Fibroblast of lung (primary cell): ENCODE data around the gene NDUFA6. TPM values are rescaled to one million over a fixed set of nuclear protein-coding genes. Genes with fewer than 3 reads are reported as not detected.
A peak's percentile ranks its signal among the peaks of the same experiment; 100 is the strongest.

Experiments
- DNase-seq, 2 donors: peaks; one replicate each; pipeline versions ENCODE4 v3.0.0 to v3.0.0-alpha.2; 2010; ENCODE audit warnings: low read depth in 2 of 2
- H2AFZ ChIP-seq: 2 replicates; pipeline ENCODE4 v1.5.1; 2012; ENCODE audit warnings: low read length, control low read depth, inconsistent platforms
- H3K27ac ChIP-seq: 2 replicates; pipeline ENCODE4 v1.5.1; 2011; ENCODE audit warnings: low read length, control low read depth; ENCODE audit not compliant: insufficient read depth
- H3K27me3 ChIP-seq: 2 replicates; pipeline ENCODE4 v1.5.1; 2011; ENCODE audit warnings: mild to moderate bottlenecking, low read length; ENCODE audit not compliant: control insufficient read depth, insufficient read depth
- H3K36me3 ChIP-seq: 2 replicates; pipeline ENCODE4 v1.5.1; 2011; ENCODE audit warnings: low read length; ENCODE audit not compliant: control insufficient read depth, insufficient read depth
- H3K4me1 ChIP-seq: 2 replicates; pipeline ENCODE4 v1.5.1; 2011; ENCODE audit warnings: low read length; ENCODE audit not compliant: control insufficient read depth, insufficient read depth; ENCODE audit errors: extremely low read depth
- H3K4me2 ChIP-seq: 2 replicates; pipeline ENCODE4 v1.5.1; 2011; ENCODE audit warnings: low read length, control low read depth; ENCODE audit not compliant: insufficient read depth; ENCODE audit errors: extremely low read depth
- H3K4me3 ChIP-seq, 4 experiments: fragments of 200-600 bp in 1 of 4; sonication (generic) in 1 of 4; replicated peaks in 1 of 4; 2 replicates each; pipeline ENCODE4 v1.5.1; 2011 to 2016; ENCODE audit warnings: low read length in 4 of 4, low read depth in 3 of 4, mild to moderate bottlenecking in 3 of 4, control low read depth in 2 of 4, inconsistent platforms in 1 of 4, mixed read lengths in 1 of 4; ENCODE audit not compliant: insufficient read depth in 1 of 4; ENCODE audit errors: control extremely low read depth in 1 of 4
- H3K79me2 ChIP-seq: 2 replicates; pipeline ENCODE4 v1.5.1; 2012; ENCODE audit warnings: mild to moderate bottlenecking, low read length, inconsistent platforms; ENCODE audit not compliant: control insufficient read depth, insufficient read depth
- H3K9ac ChIP-seq: 2 replicates; pipeline ENCODE4 v1.5.1; 2011; ENCODE audit warnings: mild to moderate bottlenecking, low read length, control low read depth; ENCODE audit not compliant: insufficient read depth
- H3K9me3 ChIP-seq: 2 replicates; pipeline ENCODE4 v1.5.1; 2012; ENCODE audit warnings: low read depth, low read length; ENCODE audit not compliant: control insufficient read depth, insufficient read depth
- H4K20me1 ChIP-seq: 2 replicates; pipeline ENCODE4 v1.5.1; 2011; ENCODE audit warnings: low read length; ENCODE audit not compliant: control insufficient read depth, insufficient read depth; ENCODE audit errors: extremely low read depth
- CTCF ChIP-seq, 2 donors: IDR thresholded peaks in 1 of 2; conservative IDR thresholded peaks in 1 of 2; 1 replicate in 1 of 2; 2 replicates in 1 of 2; pipeline ENCODE4 v1.5.1; 2011 to 2012; ENCODE audit warnings: low read length in 2 of 2, control low read depth in 1 of 2, inconsistent platforms in 1 of 2, low read depth in 1 of 2, mild to moderate bottlenecking in 1 of 2
- EZH2 ChIP-seq: IDR thresholded peaks from 2 replicates; pipeline ENCODE4 v1.5.1; 2012; ENCODE audit warnings: low read length, control low read depth, mild to moderate bottlenecking; ENCODE audit errors: missing control alignments
- polyA plus RNA-seq, 2 donors: library from polyadenylated mRNA; depleted of rRNA in 1 of 2; stranded (reverse) in 1 of 2; unstranded in 1 of 2; fragments of >200 nt; gene quantifications; 2 replicates each; pipeline ENCODE4 v1.2.1, GENCODE V29; 2011 to 2012; ENCODE audit warnings: missing spikeins in 1 of 2
- total RNA-seq: library from RNA; depleted of rRNA; stranded (reverse); fragments of >200 nt; gene quantifications from 2 replicates; pipeline ENCODE4 v1.2.1, GENCODE V29; 2014

Gene NDUFA6
- total and polyA plus RNA-seq, 2 donors (not counting 1 experiment from before 2014, with no cell fraction given): 68.5 to 87.8 TPM

GRCh38 chr22:42077486-42078125, 13.0 kb downstream of the NDUFA6 start:
- TF ChIP-seq EZH2 (no peak), CTCF (conservative IDR thresholded peaks at IDR 0.05 in 1 of 2, IDR thresholded peaks at IDR 0.05 in 1 of 2; ENCODE audit: low read depth in 1 of 2, low read length in 2 of 2) (no peak)
- Histone ChIP-seq H3K27ac (no peak overlapping the region), H2AFZ (no peak overlapping the region), H3K79me2 (peaks cover 3% of the 10 kb centered on the region), H3K36me3 (peaks cover 10% of the 10 kb centered on the region), H3K4me1 (peaks cover 7% of the 10 kb centered on the region), H3K4me2 (no peak overlapping the region), H3K9ac (no peak overlapping the region), H3K4me3 (no peak overlapping the region), H3K9me3 (no peaks in the 10 kb centered on the region), H3K27me3 (no peaks in the 10 kb centered on the region), H4K20me1 (no peaks in the 10 kb centered on the region)
- DNase-seq: no peak

DNA sequence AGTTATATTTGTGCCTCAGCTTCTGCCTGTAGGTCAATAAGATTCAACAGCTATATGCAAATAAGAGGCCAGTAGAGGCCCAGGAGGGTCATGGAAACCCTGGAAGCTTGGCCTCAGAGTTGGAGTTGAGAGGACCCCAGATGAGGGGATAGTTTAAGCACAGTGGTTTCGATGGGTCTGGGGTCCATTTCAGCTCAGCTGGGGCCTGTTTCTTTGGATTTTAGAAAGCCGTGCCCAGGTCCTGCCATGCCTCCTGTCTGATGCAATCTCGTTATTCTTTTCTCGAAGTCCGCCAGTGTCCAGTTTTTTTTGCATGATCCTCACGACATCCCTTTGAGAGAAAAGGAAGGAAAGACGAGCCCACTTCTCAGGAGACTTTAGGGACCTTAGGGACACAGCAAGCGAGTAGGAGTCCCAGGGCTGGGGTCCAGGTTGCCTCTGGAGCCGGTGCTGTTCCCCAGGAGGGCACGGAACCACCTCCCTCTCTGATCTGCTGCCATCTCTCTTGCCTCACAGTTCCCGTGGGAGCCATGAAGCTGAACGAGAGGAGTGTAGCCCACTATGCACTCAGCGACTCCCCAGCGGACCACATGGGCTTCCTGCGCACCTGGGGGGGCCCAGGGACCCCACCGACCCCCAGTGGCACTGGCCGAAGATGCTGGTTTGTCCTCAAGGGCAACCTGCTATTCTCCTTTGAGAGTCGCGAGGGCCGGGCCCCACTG, 13.6 kb downstream of the NDUFA6 start:
- no peaks in the 10 kb centered on the region for H3K27me3 ChIP-seq
- H3K9ac ChIP-seq: no peak overlapping the region
- H3K27ac ChIP-seq: no peak overlapping the region
- peaks cover 7% of the 10 kb centered on the region for H3K36me3 ChIP-seq
- no peaks in the 10 kb centered on the region for H4K20me1 ChIP-seq
- H2AFZ ChIP-seq: no peak overlapping the region
- TF ChIP-seq EZH2 (no peak), CTCF (conservative IDR thresholded peaks at IDR 0.05 in 1 of 2, IDR thresholded peaks at IDR 0.05 in 1 of 2; ENCODE audit: low read depth in 1 of 2, low read length in 2 of 2) (no peak)
- DNase-seq: no peak
- H3K9me3 ChIP-seq: no peaks in the 10 kb centered on the region
- peaks cover 3% of the 10 kb centered on the region for H3K79me2 ChIP-seq
- peaks cover 7% of the 10 kb centered on the region for H3K4me1 ChIP-seq
- no peak overlapping the region for H3K4me2 ChIP-seq
- H3K4me3 ChIP-seq: no peak overlapping the region

DNA sequence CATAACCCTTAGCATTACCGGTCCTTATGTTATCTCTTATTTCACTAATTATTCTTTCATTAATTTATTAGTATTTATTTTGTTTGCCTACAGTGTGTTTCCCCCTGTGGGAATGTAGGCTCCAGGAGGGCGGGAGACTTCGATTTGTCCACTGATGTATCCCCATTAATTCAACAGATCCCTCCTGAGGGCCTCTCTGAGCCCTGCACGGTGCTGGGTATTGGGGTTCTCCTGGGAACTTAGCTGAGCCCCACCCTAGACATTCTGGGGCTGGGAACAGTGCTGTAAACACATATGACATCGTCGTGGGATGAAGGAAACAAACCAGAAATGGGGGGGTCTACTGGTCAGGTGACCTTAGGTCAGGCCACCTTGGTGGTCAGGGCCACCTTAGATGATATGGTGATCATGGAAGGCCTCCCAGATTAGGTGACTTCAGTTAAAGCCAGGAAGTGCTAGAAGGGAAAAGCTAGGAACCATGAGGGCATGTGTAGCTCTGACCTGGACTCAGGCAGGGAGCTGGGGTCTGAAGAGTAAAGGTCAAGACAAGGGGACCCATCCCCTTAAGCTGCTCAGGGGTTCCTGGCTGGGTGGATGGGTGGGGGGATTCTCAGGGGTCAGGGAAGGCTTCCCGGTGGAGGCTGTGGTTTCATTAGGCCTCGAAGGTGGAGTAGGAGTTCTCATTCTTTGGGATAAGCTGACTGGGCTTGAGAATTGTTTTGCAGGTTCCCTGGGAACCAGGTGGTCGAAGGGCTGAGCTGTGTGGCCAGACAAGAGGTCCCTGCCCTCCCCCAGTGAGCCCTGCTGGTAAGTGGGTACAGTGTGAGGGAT, 15.5 kb downstream of the NDUFA6 start:
- DNase-seq: no peak

More for the DNA sequence above, 15.5 kb downstream of the NDUFA6 start:
- Histone ChIP-seq H3K9me3 (no peaks in the 10 kb centered on the region), H4K20me1 (no peaks in the 10 kb centered on the region), H3K27me3 (no peaks in the 10 kb centered on the region), H3K27ac (peak overlapping the region; percentile 70), H3K79me2 (no peaks in the 10 kb centered on the region), H3K4me1 (peaks cover 10% of the 10 kb centered on the region), H2AFZ (no peak overlapping the region), H3K9ac (peak overlapping the region; percentile 82), H3K36me3 (peaks cover 5% of the 10 kb centered on the region), H3K4me3 (peak overlapping the region; percentile 52 to 73 (median 60)), H3K4me2 (peak overlapping the region; percentile 80)
- no peak for TF ChIP-seq CTCF (conservative IDR thresholded peaks at IDR 0.05 in 1 of 2, IDR thresholded peaks at IDR 0.05 in 1 of 2; ENCODE audit: low read depth in 1 of 2, low read length in 2 of 2)
- no peak for TF ChIP-seq EZH2
